ENCODE measurements around the gene RNASE8. TPM values are rescaled to one million over a fixed set of nuclear protein-coding genes. Genes with fewer than 3 reads are reported as not detected.

RNASE8 gene
- total and polyA plus RNA-seq, 3 experiments from 2014 or later: not detected

- Histone ChIP-seq H3K4me3 (ENCODE audit: low read length) (peak within 1 kb of the TSS; percentile 71), H3K27me3 (ENCODE audit: insufficient read depth, low read length, poor library complexity, severe bottlenecking) (no peaks in the 10 kb centered on the region), H3K36me3 (ENCODE audit: insufficient read depth, low read length) (no peaks in the 10 kb centered on the region), H3K27ac (ENCODE audit: low read depth, low read length) (peak within 1 kb of the TSS; percentile 67), H3K9me3 (ENCODE audit: low read length) (no peaks in the 10 kb centered on the region), H3K4me1 (ENCODE audit: insufficient read depth, low read length) (peaks cover 13% of the 10 kb centered on the region)
- Mint-ChIP-seq H3K27ac (peak within 1 kb of the TSS in 7 of 8 donors; percentile 51 to 96 (median 85)), H3K4me1 (peaks cover 20 to 24% (median 23%) of the 10 kb centered on the region in 3 donors), H3K4me3 (peak within 1 kb of the TSS; percentile 82 to 95 (median 92)), H3K36me3 (peaks cover 0 to 19% (median 2%) of the 10 kb centered on the region in 3 donors), H3K27me3 (peaks cover 0 to 14% of the 10 kb centered on the region in 2 donors), H3K9me3 (no peaks in the 10 kb centered on the region)
- ChIA-PET CTCF (interaction anchor here (1.3 to 2.7 kb wide), 3 partner anchors 10 to 46 kb away, joined by 3 to 17 read pairs (median 12); partner anchors contain the start of gene ARHGEF40), POLR2A (interaction anchor here (1.4 kb wide), 2 partner anchors 46 to 79 kb away, joined by 3 to 4 read pairs; no protein-coding TSS in a partner anchor)
- peak; percentile 66 to 86 (median 74) for DNase-seq
These were observed 32.8 kb upstream of the RNASE8 start, which contains the start of gene NDRG2 for GRCh38 chr14:21024585-21025370. Gene NDRG2 (minus strand): TSS chr14:21025061. CDS start chr14:21023315, 1,746 bp downstream.

- Histone ChIP-seq H3K36me3 (ENCODE audit: insufficient read depth, low read length) (no peaks in the 10 kb centered on the region), H3K9me3 (ENCODE audit: low read length) (no peaks in the 10 kb centered on the region), H3K27me3 (ENCODE audit: insufficient read depth, low read length, poor library complexity, severe bottlenecking) (no peaks in the 10 kb centered on the region), H3K4me1 (ENCODE audit: insufficient read depth, low read length) (peaks cover 13% of the 10 kb centered on the region), H3K4me3 (ENCODE audit: low read length) (peak overlapping the region; percentile 66), H3K27ac (ENCODE audit: low read depth, low read length) (peak overlapping the region; percentile 49)
- Mint-ChIP-seq H3K4me1 (peaks cover 20 to 24% (median 23%) of the 10 kb centered on the region in 3 donors), H3K27ac (peak overlapping the region in 6 of 8 donors; percentile 28 to 96 (median 87)), H3K27me3 (peaks cover 0 to 11% of the 10 kb centered on the region in 2 donors), H3K36me3 (peaks cover 0 to 16% (median 2%) of the 10 kb centered on the region in 3 donors), H3K4me3 (peak overlapping the region; percentile 82 to 95 (median 92)), H3K9me3 (no peaks in the 10 kb centered on the region)
- no peak for DNase-seq
- POLR2A ChIA-PET: interaction anchor here (1.4 kb wide), 2 partner anchors 45 to 78 kb away, joined by 3 to 4 read pairs; no protein-coding TSS in a partner anchor
- CTCF ChIA-PET: interaction anchor here (0.6 to 2.5 kb wide), 7 partner anchors 10 to 79 kb away, joined by 3 to 17 read pairs (median 4); no protein-coding TSS in a partner anchor
These were observed 32.0 kb upstream of the RNASE8 start for GRCh38 chr14:21025371-21026273.

GRCh38 chr14:21026274-21026987, 31.2 kb upstream of the RNASE8 start:
- Mint-ChIP-seq H3K9me3 (no peaks in the 10 kb centered on the region), H3K27me3 (peaks cover 0 to 8% of the 10 kb centered on the region in 2 donors), H3K4me3 (peak overlapping the region; percentile 53 to 93 (median 89)), H3K4me1 (peaks cover 20 to 24% (median 23%) of the 10 kb centered on the region in 3 donors), H3K36me3 (peaks cover 0 to 9% (median 2%) of the 10 kb centered on the region in 3 donors), H3K27ac (peak overlapping the region in 4 of 8 donors; percentile 26 to 68 (median 61))
- no peaks in the 10 kb centered on the region for H3K27me3 ChIP-seq (ENCODE audit: insufficient read depth, low read length, poor library complexity, severe bottlenecking)
- ChIA-PET CTCF (interaction anchor here (0.7 to 1.6 kb wide), 5 partner anchors 12 to 78 kb away, joined by 3 to 6 read pairs (median 4); no protein-coding TSS in a partner anchor), POLR2A (no interaction called here)
- no peaks in the 10 kb centered on the region for H3K36me3 ChIP-seq (ENCODE audit: insufficient read depth, low read length)
- DNase-seq: no peak
- H3K9me3 ChIP-seq (ENCODE audit: low read length): no peaks in the 10 kb centered on the region
- H3K4me3 ChIP-seq (ENCODE audit: low read length): no peak overlapping the region
- H3K27ac ChIP-seq (ENCODE audit: low read depth, low read length): peak overlapping the region; percentile 29
- peaks cover 13% of the 10 kb centered on the region for H3K4me1 ChIP-seq (ENCODE audit: insufficient read depth, low read length)

GRCh38 chr14:21026988-21027315, 30.7 kb upstream of the RNASE8 start:
- Mint-ChIP-seq H3K4me1 (peaks cover 20 to 24% (median 23%) of the 10 kb centered on the region in 3 donors), H3K27ac (peak overlapping the region in 5 of 8 donors; percentile 7 to 51 (median 34)), H3K4me3 (peak overlapping the region; percentile 8 to 89 (median 53)), H3K9me3 (no peaks in the 10 kb centered on the region), H3K27me3 (peaks cover 0 to 8% of the 10 kb centered on the region in 2 donors), H3K36me3 (peaks cover 0 to 5% (median 0%) of the 10 kb centered on the region in 3 donors)
- no peak for DNase-seq
- Histone ChIP-seq H3K4me1 (ENCODE audit: insufficient read depth, low read length) (peaks cover 13% of the 10 kb centered on the region), H3K4me3 (ENCODE audit: low read length) (no peak overlapping the region), H3K27me3 (ENCODE audit: insufficient read depth, low read length, poor library complexity, severe bottlenecking) (no peaks in the 10 kb centered on the region), H3K36me3 (ENCODE audit: insufficient read depth, low read length) (no peaks in the 10 kb centered on the region), H3K9me3 (ENCODE audit: low read length) (no peaks in the 10 kb centered on the region), H3K27ac (ENCODE audit: low read depth, low read length) (peak overlapping the region; percentile 29)
- CTCF ChIA-PET: interaction anchor here (1.4 to 1.6 kb wide), 4 partner anchors 12 to 78 kb away, joined by 3 to 5 read pairs (median 4); no protein-coding TSS in a partner anchor
- POLR2A ChIA-PET: no interaction called here

GRCh38 chr14:21029917-21030316, 27.7 kb upstream of the RNASE8 start, which contains the start of gene TPPP2:
Gene TPPP2 (plus strand): TSS chr14:21030217. CDS start chr14:21030582, 365 bp downstream.
- POLR2A ChIA-PET: no interaction called here
- H3K4me3 Mint-ChIP-seq: no peak within 1 kb of the TSS
- Histone ChIP-seq H3K27me3 (ENCODE audit: insufficient read depth, low read length, poor library complexity, severe bottlenecking) (no peaks in the 10 kb centered on the region), H3K27ac (ENCODE audit: low read depth, low read length) (no peak within 1 kb of the TSS), H3K9me3 (ENCODE audit: low read length) (no peaks in the 10 kb centered on the region), H3K4me1 (ENCODE audit: insufficient read depth, low read length) (no peaks in the 10 kb centered on the region), H3K36me3 (ENCODE audit: insufficient read depth, low read length) (no peaks in the 10 kb centered on the region), H3K4me3 (ENCODE audit: low read length) (no peak within 1 kb of the TSS)
- H3K4me1 Mint-ChIP-seq: peaks cover 0 to 3% (median 1%) of the 10 kb centered on the region in 3 donors
- peak within 1 kb of the TSS in 2 of 8 donors; percentile 25 to 77 for H3K27ac Mint-ChIP-seq
- CTCF ChIA-PET: interaction anchor here (1.3 to 1.4 kb wide), 2 partner anchors 10 to 15 kb away, joined by 3 to 6 read pairs; no protein-coding TSS in a partner anchor
- no peaks in the 10 kb centered on the region for H3K9me3 Mint-ChIP-seq
- H3K36me3 Mint-ChIP-seq: peaks cover 0 to 2% (median 0%) of the 10 kb centered on the region in 3 donors
- peaks cover 0 to 3% of the 10 kb centered on the region in 2 donors for H3K27me3 Mint-ChIP-seq
- no peak for DNase-seq

- Mint-ChIP-seq H3K36me3 (no peaks in the 10 kb centered on the region), H3K27ac (no peak overlapping the region), H3K4me3 (no peak overlapping the region), H3K9me3 (no peaks in the 10 kb centered on the region), H3K4me1 (no peaks in the 10 kb centered on the region), H3K27me3 (peaks cover 0 to 3% of the 10 kb centered on the region in 2 donors)
- POLR2A ChIA-PET: no interaction called here
- Histone ChIP-seq H3K9me3 (ENCODE audit: low read length) (no peaks in the 10 kb centered on the region), H3K36me3 (ENCODE audit: insufficient read depth, low read length) (no peaks in the 10 kb centered on the region), H3K27ac (ENCODE audit: low read depth, low read length) (no peak overlapping the region), H3K27me3 (ENCODE audit: insufficient read depth, low read length, poor library complexity, severe bottlenecking) (no peaks in the 10 kb centered on the region), H3K4me3 (ENCODE audit: low read length) (no peak overlapping the region), H3K4me1 (ENCODE audit: insufficient read depth, low read length) (no peaks in the 10 kb centered on the region)
- no peak for DNase-seq
- CTCF ChIA-PET: interaction anchor here (3.9 kb wide), 1 partner anchor 74 kb away, joined by 12 read pairs; no protein-coding TSS in a partner anchor
These were observed 27.1 kb upstream of the RNASE8 start for GRCh38 chr14:21030531-21030930.

Measured in CD8-positive, alpha-beta memory T cell (primary cell).